GM12878 (cell line): Measurements from ENCODE around the gene BSCL2. TPM values are rescaled to one million over a fixed set of nuclear protein-coding genes. Genes with fewer than 3 reads are reported as not detected.
A peak's percentile ranks its signal among the peaks of the same experiment; 100 is the strongest.

ENCODE experiments used
- ASH2L ChIP-seq: fragments of 300-600, 200-600 bp; sonication (generic); IDR thresholded peaks from 2 replicates; pipeline ENCODE4 v1.6.1; 2017; ENCODE audit warnings: low read depth, mild to moderate bottlenecking, borderline replicate concordance
- CBFB ChIP-seq: IDR thresholded peaks from 2 replicates; pipeline ENCODE4 v1.6.1; 2016; ENCODE audit warnings: antibody characterized with exemption, low read depth
- CHD2 ChIP-seq: IDR thresholded peaks from 2 replicates; pipeline ENCODE4 v1.6.1; 2011; ENCODE audit warnings: low read depth, low read length, improper control_type of control experiment, borderline replicate concordance
- E4F1 ChIP-seq: fragments of 450-650 bp; IDR thresholded peaks from 2 replicates; pipeline ENCODE4 v1.6.1; 2018; ENCODE audit warnings: borderline replicate concordance, mild to moderate bottlenecking; ENCODE audit not compliant: partially characterized antibody
- HDAC2 ChIP-seq: fragments of 200-600 bp; sonication (generic); IDR thresholded peaks from 2 replicates; pipeline ENCODE4 v1.6.1; 2017
- KLF5 ChIP-seq: fragments of 450-650 bp; IDR thresholded peaks from 2 replicates; pipeline ENCODE4 v1.6.1; 2014; ENCODE audit warnings: mild to moderate bottlenecking; ENCODE audit not compliant: partially characterized antibody
- MXI1 ChIP-seq: fragments of 150-350 bp; IDR thresholded peaks from 2 replicates; pipeline ENCODE4 v1.6.1; 2011; ENCODE audit warnings: low read depth, mild to moderate bottlenecking, inconsistent platforms, low read length, improper control_type of control experiment
- NBN ChIP-seq: fragments of 450-650 bp; IDR thresholded peaks from 2 replicates; pipeline ENCODE4 v1.6.1; 2016
- POLR2A ChIP-seq: IDR thresholded peaks from 2 replicates; pipeline ENCODE4 v1.6.1; 2011; ENCODE audit warnings: low read depth, mild to moderate bottlenecking, low read length
- POLR2AphosphoS2 ChIP-seq: IDR thresholded peaks from 2 replicates; pipeline ENCODE4 v1.6.1; 2011; ENCODE audit warnings: low read depth, mild to moderate bottlenecking, low read length, improper control_type of control experiment, moderate library complexity
- RAD51 ChIP-seq: fragments of 450-650 bp; IDR thresholded peaks from 2 replicates; pipeline ENCODE4 v1.6.1; 2016; ENCODE audit warnings: moderate library complexity, mild to moderate bottlenecking, inconsistent platforms
- SP1 ChIP-seq: IDR thresholded peaks from one replicate; pipeline ENCODE4 v1.6.1; 2011; ENCODE audit warnings: low read depth, low read length
- TCF3 ChIP-seq: IDR thresholded peaks from 2 replicates; pipeline ENCODE4 v1.6.1; 2012; ENCODE audit warnings: low read depth, mild to moderate bottlenecking, low read length, borderline replicate concordance; ENCODE audit not compliant: insufficient read depth
- ZNF384 ChIP-seq: IDR thresholded peaks from 2 replicates; pipeline ENCODE4 v1.6.1; 2012; ENCODE audit warnings: low read depth, mild to moderate bottlenecking, low read length, improper control_type of control experiment, borderline replicate concordance
- ZNF687 ChIP-seq: fragments of 450-650 bp; IDR thresholded peaks from 2 replicates; pipeline ENCODE4 v1.6.1; 2017; ENCODE audit warnings: mild to moderate bottlenecking, moderate library complexity
- polyA plus RNA-seq, 11 experiments: library from polyadenylated mRNA; depleted of rRNA in 4 of 11; unstranded in 6 of 11; stranded (reverse) in 5 of 11; fragments of >200 nt; fragmentation: Nextera tagmentation in 4 of 11; fragmentation: Illumina TruSeq in 1 of 11; extraction: Ambion mirVana in 4 of 11; extraction: Trizol in 1 of 11; gene quantifications; 1 replicate in 1 of 11; 2 replicates in 10 of 11; pipeline versions ENCODE4 v1.2.1 to v1.2.3, GENCODE V29; 2011 to 2016; ENCODE audit warnings: inconsistent platforms in 2 of 11, missing spikeins in 2 of 11, low read depth in 1 of 11
- total RNA-seq, 4 experiments: library from RNA; depleted of rRNA in 3 of 4; stranded (reverse); fragments of >200 nt in 3 of 4; fragmentation: Illumina TruSeq in 1 of 4; extraction: Trizol in 1 of 4; gene quantifications; 2 replicates each; pipeline versions ENCODE4 v1.2.1 to v1.2.3, GENCODE V29; 2013 to 2021
- TF ChIP-seq, protein P1 (sequence below): fragments of 450-650 bp; IDR thresholded peaks from 2 replicates; pipeline ENCODE4 v1.6.1; 2016; ENCODE audit warnings: mild to moderate bottlenecking, moderate library complexity, borderline replicate concordance
- TF ChIP-seq, protein P2 (sequence below): IDR thresholded peaks from 2 replicates; pipeline ENCODE4 v1.6.1; 2011; ENCODE audit warnings: low read depth, low read length, improper control_type of control experiment, borderline replicate concordance

Gene BSCL2
- total and polyA plus RNA-seq, 10 of the 15 experiments (the other 5 are each of a cell fraction or from before 2014, with no cell fraction given) = 12.3 to 57.9 (median 21.8) TPM

GRCh38 chr11:62645946-62646824, 61.0 kb downstream of the BSCL2 start, which contains the start of gene GANAB (continued):
- TF ChIP-seq, protein P1, sequence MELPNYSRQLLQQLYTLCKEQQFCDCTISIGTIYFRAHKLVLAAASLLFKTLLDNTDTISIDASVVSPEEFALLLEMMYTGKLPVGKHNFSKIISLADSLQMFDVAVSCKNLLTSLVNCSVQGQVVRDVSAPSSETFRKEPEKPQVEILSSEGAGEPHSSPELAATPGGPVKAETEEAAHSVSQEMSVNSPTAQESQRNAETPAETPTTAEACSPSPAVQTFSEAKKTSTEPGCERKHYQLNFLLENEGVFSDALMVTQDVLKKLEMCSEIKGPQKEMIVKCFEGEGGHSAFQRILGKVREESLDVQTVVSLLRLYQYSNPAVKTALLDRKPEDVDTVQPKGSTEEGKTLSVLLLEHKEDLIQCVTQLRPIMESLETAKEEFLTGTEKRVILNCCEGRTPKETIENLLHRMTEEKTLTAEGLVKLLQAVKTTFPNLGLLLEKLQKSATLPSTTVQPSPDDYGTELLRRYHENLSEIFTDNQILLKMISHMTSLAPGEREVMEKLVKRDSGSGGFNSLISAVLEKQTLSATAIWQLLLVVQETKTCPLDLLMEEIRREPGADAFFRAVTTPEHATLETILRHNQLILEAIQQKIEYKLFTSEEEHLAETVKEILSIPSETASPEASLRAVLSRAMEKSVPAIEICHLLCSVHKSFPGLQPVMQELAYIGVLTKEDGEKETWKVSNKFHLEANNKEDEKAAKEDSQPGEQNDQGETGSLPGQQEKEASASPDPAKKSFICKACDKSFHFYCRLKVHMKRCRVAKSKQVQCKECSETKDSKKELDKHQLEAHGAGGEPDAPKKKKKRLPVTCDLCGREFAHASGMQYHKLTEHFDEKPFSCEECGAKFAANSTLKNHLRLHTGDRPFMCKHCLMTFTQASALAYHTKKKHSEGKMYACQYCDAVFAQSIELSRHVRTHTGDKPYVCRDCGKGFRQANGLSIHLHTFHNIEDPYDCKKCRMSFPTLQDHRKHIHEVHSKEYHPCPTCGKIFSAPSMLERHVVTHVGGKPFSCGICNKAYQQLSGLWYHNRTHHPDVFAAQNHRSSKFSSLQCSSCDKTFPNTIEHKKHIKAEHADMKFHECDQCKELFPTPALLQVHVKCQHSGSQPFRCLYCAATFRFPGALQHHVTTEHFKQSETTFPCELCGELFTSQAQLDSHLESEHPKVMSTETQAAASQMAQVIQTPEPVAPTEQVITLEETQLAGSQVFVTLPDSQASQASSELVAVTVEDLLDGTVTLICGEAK = peak; percentile 68; the same call in 1 of the 2 replicates
- peak; percentile 72 for TF ChIP-seq KLF5
- peak; percentile 41 for TF ChIP-seq E4F1
- TF ChIP-seq POLR2A = peak; percentile 94
- TF ChIP-seq CHD2 = peak; percentile 85
- TF ChIP-seq NBN = peak; percentile 76
- peak; percentile 79; the same call in 1 of the 2 replicates for TF ChIP-seq ASH2L
- no peak for TF ChIP-seq RAD51
- TF ChIP-seq HDAC2 = no peak
- peak; percentile 47 for TF ChIP-seq ZNF687
- TF ChIP-seq ZNF384 = no peak
- peak; percentile 68 for TF ChIP-seq SP1
- peak; percentile 97 for TF ChIP-seq POLR2AphosphoS2
- TF ChIP-seq, protein P2, sequence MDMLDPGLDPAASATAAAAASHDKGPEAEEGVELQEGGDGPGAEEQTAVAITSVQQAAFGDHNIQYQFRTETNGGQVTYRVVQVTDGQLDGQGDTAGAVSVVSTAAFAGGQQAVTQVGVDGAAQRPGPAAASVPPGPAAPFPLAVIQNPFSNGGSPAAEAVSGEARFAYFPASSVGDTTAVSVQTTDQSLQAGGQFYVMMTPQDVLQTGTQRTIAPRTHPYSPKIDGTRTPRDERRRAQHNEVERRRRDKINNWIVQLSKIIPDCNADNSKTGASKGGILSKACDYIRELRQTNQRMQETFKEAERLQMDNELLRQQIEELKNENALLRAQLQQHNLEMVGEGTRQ = no peak
- peak; percentile 63 for TF ChIP-seq CBFB
- TF ChIP-seq TCF3 = no peak
- TF ChIP-seq MXI1 = 0 out of 2 replicates have a peak, but pooled peaks have one; percentile 11
